A549 (cell line): ENCODE measurements around the gene ERBB2.

Experiments used
- CBX8 ChIP-seq: fragments of 200-600 bp; sonication (generic); IDR thresholded peaks from 2 replicates; pipeline ENCODE4 v1.6.1; 2016
- CEBPB ChIP-seq, 2 experiments: fragments of >200 bp in 1 of 2; sonication (Bioruptor Twin) in 1 of 2; formaldehyde crosslinking in 1 of 2; IDR thresholded peaks; 2 replicates each; pipeline ENCODE4 v1.6.1; 2012 to 2016
- CTCF ChIP-seq: fragments of >200 bp; sonication (Bioruptor Twin); formaldehyde crosslinking; IDR thresholded peaks from 3 replicates; pipeline ENCODE4 v1.5.1; 2016
- HOXB5 ChIP-seq: fragments of 250-450 bp; sonication (Bioruptor Pico); IDR thresholded peaks from 2 replicates; pipeline ENCODE4 v1.5.0; 2020; ENCODE audit warnings: mild to moderate bottlenecking, moderate library complexity
- MAX ChIP-seq: IDR thresholded peaks from 2 replicates; pipeline ENCODE4 v1.6.1; 2012
- POLR2A ChIP-seq: IDR thresholded peaks from 2 replicates; pipeline ENCODE4 v1.6.1; 2012; ENCODE audit warnings: mild to moderate bottlenecking, low read length
- RAD21 ChIP-seq, 2 experiments: fragments of >200 bp in 1 of 2; sonication (Bioruptor Twin) in 1 of 2; formaldehyde crosslinking in 1 of 2; IDR thresholded peaks in 1 of 2; conservative IDR thresholded peaks in 1 of 2; 2 replicates in 1 of 2; 3 replicates in 1 of 2; pipeline ENCODE4 v1.6.1; 2012 to 2018; ENCODE audit warnings: inconsistent platforms in 1 of 2
- TFCP2L1 ChIP-seq: fragments of 250-450 bp; sonication (Bioruptor Pico); IDR thresholded peaks from 2 replicates; pipeline ENCODE4 v1.5.0; 2021; ENCODE audit warnings: mild to moderate bottlenecking

DNA sequence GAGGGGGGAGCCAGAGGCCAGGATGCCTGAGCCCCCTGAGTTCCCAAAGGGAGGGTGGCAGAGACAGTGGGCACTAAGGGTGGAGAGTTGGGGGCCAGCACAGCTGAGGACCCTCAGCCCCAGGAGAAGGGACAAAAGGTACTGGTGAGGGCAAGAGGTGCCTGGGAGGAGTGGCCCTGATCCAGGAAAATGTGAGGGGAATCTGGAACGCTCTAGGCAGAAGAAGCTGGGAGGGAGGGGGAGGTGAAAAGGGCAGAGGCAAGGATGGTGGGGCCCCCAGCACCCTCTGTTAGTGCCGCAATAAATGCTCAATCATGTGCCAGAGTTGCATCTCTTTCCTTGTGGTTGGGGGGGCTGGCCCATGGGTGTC is 33.6 kb upstream of the ERBB2 start:
- TF ChIP-seq CTCF (no peak), MAX (no peak), CEBPB (IDR thresholded peaks at IDR 0.05) (no peak), HOXB5 (CRISPR knock-in tag) (no peak), POLR2A (no peak), TFCP2L1 (no peak), CBX8 (no peak), RAD21 (conservative IDR thresholded peaks at IDR 0.05 in 1 of 2, IDR thresholded peaks at IDR 0.05 in 1 of 2) (no peak)
